Large intestine (tissue), 3 donors: ENCODE data around the gene GLB1L. TPM values are rescaled to one million over a fixed set of nuclear protein-coding genes. Genes with fewer than 3 reads are reported as not detected.
"Not testable (repeated sequence)": the region's sequence is repeated elsewhere in the genome, so short reads cannot be mapped to it uniquely, and the experiment has no call there.

ENCODE experiments used
- DNase-seq, 2 donors: peaks; one replicate each; pipeline versions ENCODE4 v3.0.0 to v3.0.0-alpha.2; 2013
- H3K27ac ChIP-seq: one replicate; pipeline ENCODE4 v1.5.1; 2013; ENCODE audit warnings: low read length
- H3K27me3 ChIP-seq: 2 replicates; pipeline ENCODE4 v1.6.1; 2013; ENCODE audit warnings: low read length; ENCODE audit not compliant: control insufficient read depth, insufficient read depth
- H3K36me3 ChIP-seq: 2 replicates; pipeline ENCODE4 v1.6.1; 2013; ENCODE audit warnings: low read length; ENCODE audit not compliant: control insufficient read depth, insufficient read depth
- H3K4me1 ChIP-seq: one replicate; pipeline ENCODE4 v1.6.1; 2013; ENCODE audit warnings: low read length; ENCODE audit not compliant: control insufficient read depth, insufficient read depth
- H3K4me3 ChIP-seq: one replicate; pipeline ENCODE4 v1.5.1; 2013; ENCODE audit warnings: low read length
- H3K9me3 ChIP-seq: one replicate; pipeline ENCODE4 v1.6.1; 2013; ENCODE audit warnings: mild to moderate bottlenecking, low read depth, low read length, moderate library complexity; ENCODE audit not compliant: control insufficient read depth
- whole genome bisulfite sequencing: methylation state at CpG from one replicate; pipeline ENCODE4 v1.1.5; 2013; ENCODE audit warnings: low lambda C conversion rate; ENCODE audit not compliant: insufficient coverage; 5-methylcytosine and 5-hydroxymethylcytosine counted together
- polyA plus RNA-seq: library from polyadenylated mRNA; unstranded; fragments of 120-200 nt; gene quantifications from one replicate; pipeline ENCODE4 v1.2.1, GENCODE V29; 2013

GLB1L gene
- polyA plus RNA-seq, 1 donor: 20.9 TPM

- peaks cover 3% of the 10 kb centered on the region for H3K4me1 ChIP-seq
- H3K36me3 ChIP-seq: peaks cover 15% of the 10 kb centered on the region
- H3K27ac ChIP-seq: no peak overlapping the region
- H3K4me3 ChIP-seq: no peak overlapping the region
- DNase-seq: no peak
- H3K9me3 ChIP-seq: no peaks in the 10 kb centered on the region
- peaks cover 2% of the 10 kb centered on the region for H3K27me3 ChIP-seq
- no CpG with 5 or more reads among the region's 6 CpGs for WGBS
These were observed 43.9 kb upstream of the GLB1L start for GRCh38 chr2:219289195-219289536.

DNA sequence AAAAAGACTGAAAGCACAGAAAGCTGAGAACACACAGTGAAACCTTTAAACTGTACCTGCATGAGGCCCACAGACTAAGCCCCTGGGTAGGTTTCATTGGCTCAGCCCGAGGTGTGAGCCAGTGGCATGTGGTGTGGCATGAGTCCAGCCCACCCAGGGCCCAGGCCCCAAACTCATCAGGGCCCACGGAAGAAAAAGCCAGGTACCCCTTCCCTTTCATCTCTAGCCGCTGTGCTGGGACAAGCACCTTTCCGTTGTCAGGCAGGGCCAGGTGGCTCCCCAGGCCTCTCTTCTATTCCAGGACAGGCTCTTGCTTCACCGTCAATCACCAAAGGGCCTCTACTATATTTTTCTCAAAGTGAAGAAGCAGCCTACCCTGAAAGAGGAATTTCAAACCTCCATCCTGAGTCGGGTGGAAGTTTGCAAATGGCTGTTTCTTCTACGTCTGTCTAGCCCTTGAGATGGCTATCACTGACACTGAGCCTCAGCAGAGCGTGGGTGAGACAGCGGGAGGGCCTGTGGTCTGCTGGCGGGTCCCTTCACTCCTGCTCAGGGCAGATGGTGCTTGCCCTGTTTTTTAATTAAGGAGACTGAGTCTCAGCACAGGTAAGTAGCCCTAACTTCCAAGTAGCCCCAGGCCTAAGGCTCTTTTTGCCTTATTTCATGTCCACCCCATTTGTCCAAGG lies 42.5 kb upstream of the GLB1L start:
- Histone ChIP-seq H3K27ac (no peak overlapping the region), H3K4me1 (no peaks in the 10 kb centered on the region), H3K4me3 (no peak overlapping the region), H3K36me3 (peaks cover 27% of the 10 kb centered on the region), H3K9me3 (no peaks in the 10 kb centered on the region), H3K27me3 (no peaks in the 10 kb centered on the region)
- no peak for DNase-seq
- no CpG with 5 or more reads among the region's 10 CpGs for WGBS

DNA sequence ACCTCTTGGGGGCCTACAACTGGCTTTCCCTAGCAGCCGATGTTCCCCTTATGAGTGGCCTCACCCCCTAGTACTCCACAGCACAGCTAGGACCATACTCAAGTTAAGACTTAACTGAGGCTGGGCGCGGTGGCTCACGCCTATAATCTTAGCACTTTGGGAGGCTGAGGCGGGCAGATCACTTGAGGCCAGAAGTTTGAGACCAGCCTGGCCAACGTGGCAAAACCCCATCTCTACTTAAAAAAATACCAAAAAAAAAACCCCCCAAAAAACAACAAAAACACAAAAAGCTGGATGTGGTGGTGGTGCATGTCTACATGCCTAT lies 41.8 kb upstream of the GLB1L start:
- no CpG with 5 or more reads among the region's 6 CpGs for WGBS
- not testable (repeated sequence) for DNase-seq

GRCh38 chr2:219286436-219287115 lies 41.3 kb upstream of the GLB1L start:
- Histone ChIP-seq H3K4me3 (no peak overlapping the region), H3K27me3 (no peaks in the 10 kb centered on the region), H3K36me3 (peaks cover 36% of the 10 kb centered on the region), H3K27ac (no peak overlapping the region), H3K4me1 (no peaks in the 10 kb centered on the region), H3K9me3 (no peaks in the 10 kb centered on the region)
- no peak for DNase-seq
- no CpG with 5 or more reads among the region's 12 CpGs for WGBS

More for the DNA sequence above, 41.8 kb upstream of the GLB1L start:
- not testable (repeated sequence) for H3K27me3 ChIP-seq, H3K27ac ChIP-seq, H3K4me3 ChIP-seq, H3K9me3 ChIP-seq, H3K4me1 ChIP-seq
- H3K36me3 ChIP-seq: peaks cover 31% of the 10 kb centered on the region

- Histone ChIP-seq H3K27me3 (no peaks in the 10 kb centered on the region), H3K9me3 (no peaks in the 10 kb centered on the region), H3K27ac (no peak overlapping the region), H3K4me3 (no peak overlapping the region), H3K36me3 (peaks cover 42% of the 10 kb centered on the region), H3K4me1 (no peaks in the 10 kb centered on the region)
- DNase-seq: no peak
- WGBS: no CpG with 5 or more reads among the region's 17 CpGs
These were observed 40.7 kb upstream of the GLB1L start for GRCh38 chr2:219285894-219286425.

DNA sequence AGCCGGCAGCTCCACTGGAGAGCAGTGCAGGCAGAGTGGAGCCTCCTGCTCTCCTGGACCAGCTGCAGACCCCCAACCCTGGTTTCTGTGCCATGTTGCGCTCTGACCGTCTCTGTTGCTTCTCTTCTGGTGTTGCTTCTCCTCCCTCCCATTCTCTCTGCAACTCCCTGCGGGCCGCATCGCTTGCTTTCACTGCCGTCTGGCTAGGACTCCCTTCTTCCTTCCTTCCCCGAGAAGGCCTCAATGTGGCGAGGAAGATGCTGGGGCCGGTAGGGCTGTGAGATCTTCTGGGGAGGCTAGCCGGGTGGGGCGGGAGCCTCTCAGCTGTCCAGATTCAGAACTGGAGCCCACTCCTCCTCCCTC lies 40.1 kb upstream of the GLB1L start:
- DNase-seq: no peak
- Histone ChIP-seq H3K27me3 (no peaks in the 10 kb centered on the region), H3K4me3 (no peak overlapping the region), H3K9me3 (no peaks in the 10 kb centered on the region), H3K4me1 (no peaks in the 10 kb centered on the region), H3K36me3 (peaks cover 46% of the 10 kb centered on the region), H3K27ac (no peak overlapping the region)
- WGBS: no CpG with 5 or more reads among the region's 12 CpGs

GRCh38 chr2:219284501-219285372 lies 39.5 kb upstream of the GLB1L start:
- no CpG with 5 or more reads among the region's 16 CpGs for WGBS
- no peak overlapping the region for H3K27ac ChIP-seq
- H3K9me3 ChIP-seq: no peaks in the 10 kb centered on the region
- no peaks in the 10 kb centered on the region for H3K27me3 ChIP-seq
- H3K36me3 ChIP-seq: peaks cover 46% of the 10 kb centered on the region
- peaks cover 5% of the 10 kb centered on the region for H3K4me1 ChIP-seq
- H3K4me3 ChIP-seq: no peak overlapping the region
- DNase-seq: no peak

- DNase-seq: no peak
- Histone ChIP-seq H3K27ac (no peak overlapping the region), H3K36me3 (peaks cover 46% of the 10 kb centered on the region)
These were observed 37.8 kb upstream of the GLB1L start for GRCh38 chr2:219282943-219283581.

DNA sequence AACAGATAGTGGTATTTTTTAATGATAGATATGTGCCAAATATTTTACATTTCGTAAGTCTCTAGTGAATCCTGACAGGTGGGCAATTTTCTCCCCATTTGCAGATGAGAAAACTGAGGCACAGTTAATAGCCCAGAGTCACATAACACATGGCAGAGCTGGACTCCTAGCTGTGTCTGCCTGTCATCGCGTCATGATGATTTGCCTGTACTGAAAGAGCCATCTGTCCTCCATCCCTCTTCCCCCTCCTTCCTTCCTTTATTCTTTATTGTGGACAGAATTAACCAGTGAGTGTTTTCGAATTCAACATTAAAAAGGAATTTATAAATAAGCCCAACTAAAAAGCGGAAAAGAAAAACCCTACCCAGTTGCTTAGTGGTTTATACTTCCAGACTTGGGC lies 37.1 kb upstream of the GLB1L start:
- peaks cover 46% of the 10 kb centered on the region for H3K36me3 ChIP-seq
- WGBS: no CpG with 5 or more reads among the region's 5 CpGs
- DNase-seq: no peak
- H3K9me3 ChIP-seq: no peaks in the 10 kb centered on the region
- H3K4me3 ChIP-seq: no peak overlapping the region
- H3K27ac ChIP-seq: no peak overlapping the region
- H3K4me1 ChIP-seq: peaks cover 17% of the 10 kb centered on the region
- no peaks in the 10 kb centered on the region for H3K27me3 ChIP-seq

More at GRCh38 chr2:219282943-219283581, 37.8 kb upstream of the GLB1L start:
- H3K9me3 ChIP-seq: no peaks in the 10 kb centered on the region
- no peaks in the 10 kb centered on the region for H3K27me3 ChIP-seq
- peaks cover 13% of the 10 kb centered on the region for H3K4me1 ChIP-seq
- no peak overlapping the region for H3K4me3 ChIP-seq
- no CpG with 5 or more reads among the region's 17 CpGs for WGBS

DNA sequence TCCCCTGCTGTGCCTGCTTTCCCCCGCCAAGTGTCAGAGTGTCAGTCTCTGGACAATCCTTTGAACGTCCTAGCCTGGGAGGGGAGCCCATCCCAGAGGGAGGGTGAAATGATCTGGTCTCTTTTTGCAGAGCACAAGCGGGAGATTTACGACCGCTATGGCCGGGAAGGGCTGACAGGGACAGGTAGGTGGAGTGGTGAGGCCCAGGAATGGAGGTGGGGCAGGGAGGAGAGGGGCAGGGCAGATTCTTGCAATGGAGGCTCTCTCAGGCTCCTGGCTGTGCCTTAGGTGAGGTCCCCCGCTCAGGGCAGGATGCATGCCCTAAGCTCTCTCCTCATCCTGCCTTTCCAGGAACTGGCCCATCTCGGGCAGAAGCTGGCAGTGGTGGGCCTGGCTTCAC lies 36.3 kb upstream of the GLB1L start:
- H3K36me3 ChIP-seq: peaks cover 46% of the 10 kb centered on the region
- no peaks in the 10 kb centered on the region for H3K9me3 ChIP-seq
- no peak overlapping the region for H3K27ac ChIP-seq
- no peaks in the 10 kb centered on the region for H3K27me3 ChIP-seq
- WGBS: no CpG with 5 or more reads among the region's 8 CpGs
- no peak for DNase-seq
- peaks cover 17% of the 10 kb centered on the region for H3K4me1 ChIP-seq
- H3K4me3 ChIP-seq: no peak overlapping the region
